Testis (tissue), 2 donors: ENCODE data around the gene JAKMIP1.

ENCODE experiments used
- CTCF ChIP-seq, 3 experiments: fragments of 450-650 bp in 2 of 3; fragments of 200-600 bp in 1 of 3; sonication (generic) in 1 of 3; IDR thresholded peaks; one replicate each; pipeline ENCODE4 v1.5.1; 2016 to 2019; ENCODE audit warnings: antibody characterized with exemption in 3 of 3, mild to moderate bottlenecking in 2 of 3, moderate library complexity in 1 of 3
- POLR2A ChIP-seq: fragments of 450-650 bp; IDR thresholded peaks from one replicate; pipeline ENCODE4 v1.6.1; 2017; ENCODE audit warnings: antibody characterized with exemption, mild to moderate bottlenecking, moderate library complexity

- TF ChIP-seq POLR2A (no peak), CTCF (IDR thresholded peaks at IDR 0.05) (no peak)
Measured at GRCh38 chr4:6095897-6096296, 104.5 kb downstream of the JAKMIP1 start.
